DOHH2 (cell line): Measurements from ENCODE around the gene RGL3.
A peak's percentile ranks its signal among the peaks of the same experiment; 100 is the strongest.

Experiments
- H3F3A ChIP-seq: fragments of 200-600 bp; sonication (generic), shearing (Covaris generic); 2 replicates; pipeline ENCODE4 v1.6.0; 2016; ENCODE audit warnings: antibody characterized with exemption, mild to moderate bottlenecking; ENCODE audit not compliant: control insufficient read depth, insufficient read depth
- H3K27ac ChIP-seq: fragments of 200-600 bp; sonication (generic); 2 replicates; pipeline ENCODE4 v1.5.1; 2014; ENCODE audit warnings: low read depth, mild to moderate bottlenecking, low read length, moderate library complexity
- H3K27me3 ChIP-seq: fragments of 200-600 bp; sonication (generic); 2 replicates; pipeline ENCODE4 v1.6.1; 2014; ENCODE audit warnings: mild to moderate bottlenecking, low read length, mixed read lengths; ENCODE audit not compliant: control insufficient read depth
- H3K36me3 ChIP-seq: fragments of 200-600 bp; sonication (generic); 2 replicates; pipeline ENCODE4 v1.6.1; 2014; ENCODE audit warnings: mild to moderate bottlenecking, low read length, moderate library complexity, mixed read lengths; ENCODE audit not compliant: control insufficient read depth
- H3K4me1 ChIP-seq: fragments of 200-600 bp; sonication (generic); 2 replicates; pipeline ENCODE4 v1.6.1; 2014; ENCODE audit warnings: mild to moderate bottlenecking, low read length, mixed read lengths; ENCODE audit not compliant: control insufficient read depth
- H3K4me2 ChIP-seq: fragments of 200-600 bp; sonication (generic); 2 replicates; pipeline ENCODE4 v1.6.0; 2014; ENCODE audit warnings: mild to moderate bottlenecking, low read length, moderate library complexity
- H3K4me3 ChIP-seq: fragments of 200-600 bp; sonication (generic); 2 replicates; pipeline ENCODE4 v1.5.1; 2014; ENCODE audit warnings: mild to moderate bottlenecking, low read length, mixed read lengths
- H3K79me2 ChIP-seq: fragments of 200-600 bp; sonication (generic); 2 replicates; pipeline ENCODE4 v1.6.1; 2014; ENCODE audit warnings: mild to moderate bottlenecking, low read length, mixed read lengths; ENCODE audit not compliant: control insufficient read depth
- H3K9me2 ChIP-seq: fragments of 200-600 bp; sonication (generic); replicated peaks from 2 replicates; pipeline ENCODE4 v1.6.1; 2014; ENCODE audit warnings: mild to moderate bottlenecking, low read length, mixed read lengths; ENCODE audit not compliant: control insufficient read depth
- H3K9me3 ChIP-seq: fragments of 200-600 bp; sonication (generic); 2 replicates; pipeline ENCODE4 v1.6.1; 2014; ENCODE audit warnings: antibody characterized with exemption, low read length, mixed read lengths; ENCODE audit not compliant: control insufficient read depth, insufficient read depth
- H4K20me1 ChIP-seq: fragments of 200-600 bp; sonication (generic); 2 replicates; pipeline ENCODE4 v1.6.0; 2014; ENCODE audit warnings: low read depth, mild to moderate bottlenecking, antibody characterized with exemption, low read length, moderate library complexity; ENCODE audit not compliant: control insufficient read depth, insufficient read depth
- CTCF ChIP-seq: fragments of 200-600 bp; sonication (generic); IDR thresholded peaks from one replicate; pipeline ENCODE4 v1.5.1; 2014; ENCODE audit warnings: antibody characterized with exemption, mild to moderate bottlenecking, low read depth, low read length; ENCODE audit not compliant: poor library complexity, severe bottlenecking
- EZH2phosphoT487 ChIP-seq: fragments of 200-600 bp; sonication (generic); IDR thresholded peaks from 2 replicates; pipeline ENCODE4 v1.6.1; 2017; ENCODE audit warnings: borderline replicate concordance, mild to moderate bottlenecking, antibody characterized with exemption, low read length, moderate library complexity, mixed read lengths

Gene RGL3

DNA sequence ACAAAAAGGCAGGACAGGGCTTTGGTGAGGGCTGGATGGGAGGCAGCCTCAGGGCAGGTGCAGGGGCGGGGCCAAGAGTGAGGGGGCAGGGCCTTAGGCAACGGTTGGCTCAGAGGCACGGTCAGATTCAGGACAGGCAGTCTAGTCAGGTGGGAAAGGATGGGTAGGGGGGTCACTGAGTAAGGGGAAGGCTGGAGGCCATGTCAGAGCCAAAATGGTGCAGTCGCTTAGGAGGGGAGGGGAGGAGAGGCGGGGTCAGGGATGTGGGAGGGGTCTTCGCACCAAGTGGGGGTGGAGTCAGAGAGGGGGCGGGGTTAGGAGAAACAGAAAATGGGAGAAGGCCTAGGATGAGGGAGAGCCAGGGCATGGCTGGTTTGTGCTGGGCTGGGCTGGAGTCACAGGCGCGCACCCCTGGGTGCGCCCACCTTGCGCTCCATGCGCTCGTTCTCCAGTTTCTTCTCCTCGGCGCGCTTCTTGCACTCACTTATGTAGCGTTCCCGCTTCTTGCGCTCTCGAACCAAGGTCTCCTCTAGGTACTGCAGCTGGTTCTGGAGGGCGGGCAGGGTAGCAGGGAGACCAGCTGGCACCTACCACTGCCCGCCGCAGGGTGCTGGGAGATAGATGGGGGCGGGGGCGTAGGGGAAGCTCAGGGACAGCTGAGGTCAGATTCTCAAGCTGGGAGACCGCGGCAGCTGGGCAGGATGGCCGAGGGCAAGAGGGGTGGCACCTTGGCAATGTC lies 6.8 kb upstream of the RGL3 start:
- Histone ChIP-seq H3K79me2 (no peaks in the 10 kb centered on the region), H3K9me3 (no peaks in the 10 kb centered on the region), H3K27me3 (peaks cover 25% of the 10 kb centered on the region), H3K4me3 (no peak overlapping the region), H3F3A (peaks cover 6% of the 10 kb centered on the region), H3K9me2 (no peaks in the 10 kb centered on the region), H3K4me2 (no peak overlapping the region), H3K27ac (no peak overlapping the region), H3K36me3 (no peaks in the 10 kb centered on the region), H3K4me1 (peaks cover 25% of the 10 kb centered on the region), H4K20me1 (no peaks in the 10 kb centered on the region)
- TF ChIP-seq EZH2phosphoT487 (no peak), CTCF (no peak)

DNA sequence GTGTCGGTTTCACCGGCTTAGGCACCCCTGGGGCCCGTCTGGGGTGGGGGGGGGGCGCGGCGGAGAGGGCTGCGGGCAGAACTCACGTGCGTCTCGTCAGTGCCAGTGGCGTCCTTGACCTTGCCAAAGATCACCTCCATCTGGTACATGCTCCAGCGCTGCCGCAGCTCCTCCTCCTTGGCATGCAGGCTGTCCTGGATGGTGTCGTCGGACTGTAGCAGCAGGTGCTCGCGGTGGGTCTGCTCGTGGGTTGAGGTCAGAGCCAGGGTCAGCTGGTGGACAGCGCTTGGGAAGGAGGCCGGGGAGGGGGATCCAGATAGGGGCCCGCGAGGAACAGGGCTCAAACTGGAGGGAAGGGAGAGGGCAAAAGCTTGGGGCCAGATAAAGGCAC lies 4.7 kb upstream of the RGL3 start:
- no peaks in the 10 kb centered on the region for H4K20me1 ChIP-seq
- no peaks in the 10 kb centered on the region for H3K9me3 ChIP-seq
- H3K4me1 ChIP-seq = peaks cover 39% of the 10 kb centered on the region
- H3K36me3 ChIP-seq = no peaks in the 10 kb centered on the region
- TF ChIP-seq CTCF (no peak), EZH2phosphoT487 (no peak)
- no peak overlapping the region for H3K27ac ChIP-seq
- no peaks in the 10 kb centered on the region for H3K79me2 ChIP-seq
- H3K4me3 ChIP-seq = no peak overlapping the region
- peaks cover 42% of the 10 kb centered on the region for H3K27me3 ChIP-seq
- H3K4me2 ChIP-seq = no peak overlapping the region
- peaks cover 6% of the 10 kb centered on the region for H3F3A ChIP-seq
- H3K9me2 ChIP-seq = no peaks in the 10 kb centered on the region

- Histone ChIP-seq H3K9me2 (no peaks in the 10 kb centered on the region), H4K20me1 (no peaks in the 10 kb centered on the region), H3K27me3 (peaks cover 47% of the 10 kb centered on the region), H3K4me1 (peaks cover 44% of the 10 kb centered on the region), H3K4me3 (peak overlapping the region; percentile 48; the same call in 1 of the 2 replicates), H3F3A (peaks cover 6% of the 10 kb centered on the region), H3K36me3 (no peaks in the 10 kb centered on the region), H3K27ac (no peak overlapping the region), H3K9me3 (no peaks in the 10 kb centered on the region), H3K4me2 (peak overlapping the region; percentile 48), H3K79me2 (no peaks in the 10 kb centered on the region)
- no peak for TF ChIP-seq CTCF
Measured at GRCh38 chr19:11423164-11423790, 4.2 kb upstream of the RGL3 start.
